Measurements from ENCODE around the gene CLEC2D. TPM values are rescaled to one million over a fixed set of nuclear protein-coding genes. Genes with fewer than 3 reads are reported as not detected.

The CLEC2D gene
- 0.46 to 1.1 TPM (median 0.63 TPM) in 5 replicates for total RNA-seq (2022; extraction: Qiagen RNA extraction; ENCODE audit: low read depth)

DNA sequence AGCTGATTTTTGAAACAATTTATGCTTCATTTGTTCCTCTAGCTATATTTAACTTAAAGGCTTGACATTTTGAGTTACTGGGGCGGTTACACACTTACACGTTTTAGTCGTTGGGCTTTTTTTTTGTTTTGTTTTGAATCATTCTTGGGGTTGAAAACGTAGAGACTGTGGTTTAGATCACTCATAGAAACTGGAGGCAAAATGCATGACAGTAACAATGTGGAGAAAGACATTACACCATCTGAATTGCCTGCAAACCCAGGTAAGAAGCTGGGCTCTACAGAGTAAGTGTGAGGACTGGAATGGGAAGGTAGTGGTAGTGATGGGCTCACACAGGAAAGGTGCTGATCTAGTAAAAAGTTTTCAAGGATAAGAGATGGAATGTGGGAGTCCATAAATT lies at the start of gene CLEC2D:
Gene CLEC2D, plus strand, starts transcription at position 180 of the 400 bp plus-strand sequence. Its CDS starts 22 bp downstream, at position 202.

GRCh38 chr12:9732921-9733461 lies 63.5 kb downstream of the CLEC2D start, which contains the start of gene CLECL1:
Gene CLECL1 (minus strand): TSS chr12:9733097.

Other genes with a start within 250 kb of the CLEC2D start
- not detected in 5 replicates for gene KLRB1, start 61.8 kb upstream of the CLEC2D start, total RNA-seq (2022; extraction: Qiagen RNA extraction; ENCODE audit: low read depth)
- gene CLECL1, start 63.4 kb downstream of the CLEC2D start, total RNA-seq (2022; extraction: Qiagen RNA extraction; ENCODE audit: low read depth): not detected in 5 replicates
- not detected in 5 replicates for gene CD69, start 91.2 kb downstream of the CLEC2D start, total RNA-seq (2022; extraction: Qiagen RNA extraction; ENCODE audit: low read depth)
- not detected in 5 replicates for gene KLRF1, start 157.8 kb downstream of the CLEC2D start, total RNA-seq (2022; extraction: Qiagen RNA extraction; ENCODE audit: low read depth)
- 1.4 to 2.0 TPM (median 1.7 TPM) in 5 replicates for gene CLEC2B, start 199.6 kb downstream of the CLEC2D start, total RNA-seq (2022; extraction: Qiagen RNA extraction; ENCODE audit: low read depth)
- gene KLRF2, start 211.8 kb downstream of the CLEC2D start, total RNA-seq (2022; extraction: Qiagen RNA extraction; ENCODE audit: low read depth): not detected in 5 replicates